GM19238 (cell line): Measurements from ENCODE around the gene ELFN1.

Source experiments
- DNase-seq: peaks from one replicate; pipeline ENCODE4 v3.0.0; 2011; ENCODE audit warnings: low spot score; ENCODE audit not compliant: insufficient read length

Gene ELFN1

DNA sequence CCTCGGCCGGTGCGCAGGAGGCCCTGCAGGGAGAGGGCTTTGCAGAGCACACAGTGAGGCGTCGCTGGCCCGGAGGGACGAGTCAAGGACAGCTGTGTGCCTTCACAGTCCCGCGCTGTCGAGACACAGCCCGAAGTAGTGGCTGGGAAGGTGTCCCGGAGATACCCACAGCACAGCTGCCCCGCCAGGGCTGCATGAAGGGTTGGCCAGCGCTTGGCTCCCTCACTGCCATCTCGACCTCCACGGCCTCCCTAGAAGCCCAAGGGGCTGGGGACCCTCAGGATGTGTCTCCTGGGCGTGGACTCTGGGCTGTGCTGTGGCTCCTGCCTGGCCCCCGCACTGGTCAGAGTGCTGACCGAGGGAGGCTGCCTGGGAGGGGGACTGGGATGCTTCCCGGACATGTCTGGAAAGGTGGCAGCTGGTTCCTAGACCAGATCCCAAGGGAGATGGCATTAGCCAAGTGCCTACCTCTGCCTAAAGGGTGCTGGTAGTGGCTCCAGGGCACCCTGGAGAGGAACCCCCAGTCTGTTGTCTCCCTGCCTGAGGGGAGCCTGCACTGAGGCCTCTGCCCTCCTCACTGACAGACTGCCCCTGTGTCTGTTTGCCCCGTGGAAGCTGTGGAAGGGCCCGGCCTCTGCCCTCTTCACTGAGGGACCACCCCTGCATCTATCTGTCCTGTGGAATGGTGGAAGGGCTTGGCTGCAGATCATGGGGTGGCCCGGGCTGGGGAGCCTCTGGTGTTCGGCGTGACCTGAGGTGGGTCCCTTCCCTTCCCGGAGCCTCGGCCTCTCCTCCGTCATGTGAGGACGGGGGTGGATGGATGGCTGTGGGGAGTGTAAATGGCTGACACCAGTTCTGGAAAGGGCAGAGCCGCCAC is 5.8 kb downstream of the ELFN1 start:
- DNase-seq, result no peak

- DNase-seq, result no peak
Measured at GRCh38 chr7:1676550-1677078, 6.5 kb downstream of the ELFN1 start.

DNA sequence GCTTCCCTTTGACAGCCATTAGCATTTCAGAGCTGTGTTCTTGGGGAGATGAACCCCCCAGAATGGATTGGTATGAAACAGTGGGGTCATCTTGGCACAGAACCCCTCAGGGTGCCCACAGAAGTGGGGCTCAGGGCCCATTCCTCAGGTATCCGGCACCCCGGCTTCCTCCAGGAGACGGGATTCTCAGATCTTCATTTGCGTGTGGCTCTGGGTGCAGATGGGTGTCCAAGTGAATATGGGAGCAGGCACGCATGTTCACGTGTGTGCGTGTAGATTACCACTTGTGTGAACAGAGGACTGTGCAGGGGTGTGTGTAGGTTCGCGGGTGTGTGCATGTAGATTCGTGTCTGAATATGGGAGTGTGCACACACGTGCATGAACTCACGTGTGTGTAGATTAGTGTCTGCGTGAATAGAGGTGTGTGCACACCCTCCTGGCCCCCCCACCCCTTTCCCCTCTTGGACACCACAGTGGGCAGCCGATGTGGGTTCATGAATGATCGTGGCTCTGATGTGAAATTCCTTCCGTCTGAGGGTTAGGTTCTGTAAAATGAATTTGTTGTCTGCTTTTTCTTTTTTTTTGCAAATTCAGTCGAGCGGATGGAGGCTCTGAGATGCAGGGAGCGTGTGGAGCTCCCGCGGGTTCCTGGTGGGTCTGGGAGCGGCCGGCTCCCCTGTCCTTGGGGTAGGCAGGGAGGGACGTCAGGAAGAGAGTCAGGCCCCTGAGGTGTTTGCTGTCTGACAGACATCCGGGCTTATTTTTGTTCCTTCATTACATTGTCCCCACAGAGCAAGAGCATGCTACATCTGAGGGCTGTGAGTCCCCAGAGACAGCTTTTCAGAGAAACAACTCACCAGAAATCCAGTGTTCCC is 7.4 kb downstream of the ELFN1 start:
- no peak for DNase-seq

DNA sequence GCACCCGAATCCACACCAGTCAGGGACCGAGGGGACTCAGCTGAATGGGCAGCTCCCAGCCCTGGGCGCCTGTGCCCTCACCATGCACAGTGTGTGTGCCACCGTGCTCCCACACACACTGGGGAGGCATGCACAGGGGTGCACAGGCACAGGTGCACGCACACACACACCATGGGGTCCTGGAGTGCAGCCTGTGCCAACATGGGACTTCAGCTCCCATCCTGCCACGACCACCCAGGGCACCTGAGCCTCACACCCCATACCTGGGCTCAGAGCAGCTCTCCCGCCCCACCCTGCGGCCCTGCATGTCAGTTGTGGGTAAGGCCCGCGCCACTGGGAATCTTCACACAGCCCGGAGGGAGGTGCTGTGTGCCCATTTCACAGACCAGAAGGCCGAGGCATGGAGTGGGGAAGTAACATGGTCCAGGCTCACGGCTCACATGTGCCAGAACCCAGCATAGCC is 8.0 kb downstream of the ELFN1 start:
- DNase-seq, result no peak

DNA sequence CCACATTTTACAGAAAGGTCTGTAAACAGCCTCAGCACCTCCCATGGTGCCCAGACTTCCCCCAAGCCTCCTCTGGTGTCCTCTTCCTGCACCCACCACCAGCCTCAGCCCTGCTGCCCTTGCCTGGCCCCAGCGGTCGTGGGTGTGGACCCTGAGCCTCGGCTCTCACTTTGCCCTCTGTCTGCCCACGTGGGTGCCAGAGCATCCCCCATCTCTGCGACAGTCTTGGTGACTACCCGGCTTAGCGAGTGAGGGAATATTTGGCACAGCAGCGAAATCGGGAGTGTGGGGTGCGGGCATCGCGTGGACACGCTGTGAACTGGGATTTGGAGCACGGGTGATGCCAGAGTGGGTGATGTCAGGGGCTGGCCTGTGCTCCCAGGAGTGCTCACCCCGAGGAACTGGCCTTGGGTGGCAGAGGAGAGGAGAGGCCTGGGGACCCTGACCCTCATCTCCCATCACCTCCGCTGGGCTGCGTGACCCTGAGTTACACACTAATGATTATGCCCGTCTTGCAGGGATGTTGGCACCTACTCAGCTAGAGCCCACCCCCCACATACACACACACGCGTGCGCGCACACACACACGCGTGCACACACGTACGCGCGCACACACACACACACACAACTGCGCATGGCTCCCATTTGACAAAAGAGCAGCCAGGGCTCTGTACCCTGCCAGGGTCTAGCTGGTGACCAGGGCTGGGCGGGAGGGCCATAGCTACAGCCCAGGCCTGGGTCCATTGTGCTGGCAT is 8.7 kb downstream of the ELFN1 start:
- no peak for DNase-seq

DNA sequence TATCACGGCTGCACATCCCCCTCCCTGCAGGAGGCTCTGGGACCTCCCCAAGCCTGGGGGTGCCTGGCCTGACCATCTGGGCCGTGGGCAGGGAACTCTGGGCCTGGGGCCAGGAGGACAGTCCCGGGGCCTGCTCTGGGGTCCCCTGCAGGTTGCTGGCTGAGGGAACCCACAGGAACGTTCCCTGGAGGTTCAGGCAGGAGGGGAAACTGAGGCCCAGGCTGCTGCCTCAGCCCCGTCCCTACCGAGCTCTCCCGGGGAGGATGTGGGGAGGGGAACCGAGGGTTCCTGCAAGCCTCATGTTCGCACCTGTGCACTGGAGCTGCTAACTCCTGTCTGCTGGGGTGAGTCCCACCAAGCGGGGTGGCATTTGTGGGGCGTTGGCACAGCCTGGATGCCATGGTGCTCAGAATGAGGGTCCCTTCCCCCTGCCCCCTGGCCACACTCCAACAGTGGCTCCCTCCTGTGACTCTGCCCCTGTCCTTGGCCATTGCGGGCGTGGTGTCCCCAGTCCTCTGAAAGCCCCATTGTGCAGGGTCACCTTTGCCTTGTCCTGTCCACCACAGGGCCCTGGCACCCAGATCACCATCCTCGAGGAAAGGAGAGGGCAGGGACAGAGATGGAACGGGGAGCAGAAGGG is 9.4 kb downstream of the ELFN1 start:
- DNase-seq, result no peak

GRCh38 chr7:1679966-1680730 is 10.1 kb downstream of the ELFN1 start:
- no peak for DNase-seq

DNA sequence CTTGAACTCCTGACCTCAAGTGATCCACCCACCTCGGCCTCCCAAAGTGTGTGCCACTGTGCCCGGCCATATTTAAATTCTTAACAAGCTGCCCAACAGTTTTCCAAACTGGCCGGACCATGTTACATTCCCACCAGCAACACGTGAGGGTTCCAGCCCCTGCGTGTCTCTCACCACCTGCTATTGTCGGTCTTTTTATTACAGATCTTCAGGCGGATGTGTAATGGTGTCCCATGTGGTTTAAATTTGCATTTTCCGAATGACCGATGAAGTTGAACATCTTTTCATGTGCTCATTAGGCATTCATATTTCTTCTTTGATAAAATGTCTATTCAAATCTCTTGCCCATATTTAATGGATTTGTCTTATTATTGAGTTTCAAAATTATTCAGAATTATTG is 11.5 kb downstream of the ELFN1 start:
- no peak for DNase-seq

DNA sequence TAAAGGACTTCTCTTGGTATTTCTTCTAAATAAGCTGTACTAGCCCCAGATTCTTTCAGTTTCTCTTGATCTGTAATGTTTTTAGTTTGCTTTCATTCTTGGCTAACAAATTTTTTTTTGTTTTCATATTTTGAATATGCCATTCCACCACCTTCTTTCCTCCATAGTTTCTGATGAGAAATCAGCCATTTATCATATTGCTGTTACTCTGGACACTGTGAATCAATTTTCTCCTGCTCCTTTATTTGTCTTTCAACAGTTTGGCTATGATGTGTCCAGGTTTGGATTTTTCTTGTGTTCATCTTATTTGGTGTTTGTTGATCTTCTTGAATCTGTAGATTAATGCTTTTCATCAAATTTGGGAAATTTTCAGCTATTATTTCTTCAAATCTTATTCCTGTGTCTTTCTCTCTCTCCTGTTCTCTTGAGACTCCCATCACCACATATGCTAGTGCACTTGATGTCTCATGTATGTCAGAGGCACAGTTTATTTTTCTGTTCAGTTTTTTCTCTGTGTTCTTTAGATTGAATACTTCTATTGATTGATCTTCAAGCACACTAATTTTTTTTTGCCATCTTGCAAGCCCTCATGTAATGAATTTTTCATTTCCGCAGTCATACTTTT is 15.0 kb downstream of the ELFN1 start:
- no peak for DNase-seq

- no peak for DNase-seq
Measured at GRCh38 chr7:1688542-1688941, 18.5 kb downstream of the ELFN1 start.

- DNase-seq, result no peak
Measured at GRCh38 chr7:1689311-1689710, 19.2 kb downstream of the ELFN1 start.

GRCh38 chr7:1690359-1690958 is 20.4 kb downstream of the ELFN1 start:
- no peak for DNase-seq

DNA sequence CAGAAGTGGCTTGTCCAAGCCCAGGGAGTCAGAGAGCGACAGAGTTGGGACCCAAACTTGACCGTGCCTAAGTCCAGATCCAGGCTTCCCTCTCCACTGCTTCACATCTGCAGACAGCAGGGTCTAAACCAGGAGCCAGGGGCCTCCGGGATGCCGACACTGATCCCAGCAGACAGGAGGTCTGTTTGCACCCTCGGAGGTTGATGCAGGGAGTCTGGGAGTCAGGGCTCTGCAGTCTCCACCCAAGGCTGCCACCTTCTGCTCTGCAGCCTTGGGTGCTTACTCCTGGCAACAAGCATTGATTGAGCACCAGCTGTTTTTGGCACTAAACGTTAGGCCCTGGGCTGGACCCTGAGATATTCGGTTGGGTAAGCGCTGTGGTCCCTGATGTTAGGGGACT is 21.0 kb downstream of the ELFN1 start:
- no peak for DNase-seq

DNA sequence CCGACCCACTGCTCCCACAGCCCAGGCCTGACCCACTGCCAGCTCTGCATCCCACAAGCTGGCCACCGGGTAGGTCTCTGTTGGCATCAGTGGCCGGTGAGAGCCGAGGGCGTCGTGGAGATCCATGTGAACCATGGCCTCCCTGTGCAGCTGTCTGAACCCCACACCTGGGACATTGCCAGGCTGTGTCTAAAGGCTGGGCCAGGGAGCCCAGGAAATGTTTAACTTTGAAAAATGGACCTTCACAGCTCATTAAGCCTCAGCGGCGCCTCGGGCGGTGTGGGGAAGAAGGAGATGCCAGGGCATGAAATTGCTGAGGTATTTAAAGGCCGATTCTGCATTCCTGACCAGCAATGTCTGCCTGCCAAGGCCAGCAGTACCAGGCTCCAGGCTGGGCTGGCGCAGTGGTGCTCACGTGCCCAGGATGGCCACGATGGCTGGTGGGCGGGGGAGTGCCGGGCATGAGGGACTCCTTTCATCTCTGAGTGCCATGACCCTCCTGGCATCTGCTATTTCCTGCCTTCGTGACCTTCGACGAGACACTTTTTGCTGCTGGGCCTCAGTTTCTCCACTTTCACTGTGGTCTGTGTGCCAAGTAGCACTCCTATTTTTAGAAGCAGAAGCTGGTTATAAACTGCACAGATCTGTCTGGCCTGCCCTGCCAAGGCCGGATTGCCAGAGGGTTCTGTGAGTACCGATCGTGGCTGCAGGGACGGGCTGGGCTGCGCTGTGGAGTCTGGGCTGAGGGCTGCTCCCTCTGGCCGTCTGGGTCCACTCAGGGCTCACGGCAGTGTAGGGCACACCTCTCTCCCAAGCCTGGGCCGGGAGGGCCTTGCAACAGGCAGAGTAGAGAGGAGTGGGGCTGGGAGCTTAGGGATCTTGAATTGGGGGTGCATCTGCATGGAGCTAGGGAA is 21.8 kb downstream of the ELFN1 start:
- DNase-seq, result no peak

- no peak for DNase-seq
Measured at GRCh38 chr7:1692515-1693418, 22.7 kb downstream of the ELFN1 start.

DNA sequence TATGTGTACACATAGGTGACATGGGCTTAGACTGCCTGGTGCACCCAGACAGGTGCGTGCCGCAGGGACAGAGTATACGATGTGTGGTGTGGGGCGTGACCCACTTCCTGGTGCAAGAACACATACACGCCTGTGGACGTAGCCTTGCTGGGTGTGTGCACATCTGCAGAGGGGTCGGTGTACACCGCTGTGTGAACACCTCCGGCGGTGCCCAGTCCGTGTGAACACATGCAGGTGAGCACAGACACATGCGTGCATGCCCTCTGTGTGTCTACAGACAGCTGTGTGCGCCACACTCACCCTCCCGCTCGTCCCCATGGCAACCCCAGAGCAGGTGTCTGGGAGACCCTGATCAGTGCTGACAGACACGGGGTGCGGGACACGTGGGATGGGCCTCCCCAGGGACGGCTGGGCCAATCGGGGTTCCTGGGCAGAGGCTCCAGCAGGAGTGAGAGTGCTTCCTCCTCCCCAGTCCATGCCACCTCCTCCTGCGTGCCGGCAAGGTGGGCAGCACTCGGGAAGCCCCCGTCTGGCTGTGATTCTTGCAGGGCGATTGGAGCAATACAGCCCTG is 23.4 kb downstream of the ELFN1 start:
- no peak for DNase-seq

DNA sequence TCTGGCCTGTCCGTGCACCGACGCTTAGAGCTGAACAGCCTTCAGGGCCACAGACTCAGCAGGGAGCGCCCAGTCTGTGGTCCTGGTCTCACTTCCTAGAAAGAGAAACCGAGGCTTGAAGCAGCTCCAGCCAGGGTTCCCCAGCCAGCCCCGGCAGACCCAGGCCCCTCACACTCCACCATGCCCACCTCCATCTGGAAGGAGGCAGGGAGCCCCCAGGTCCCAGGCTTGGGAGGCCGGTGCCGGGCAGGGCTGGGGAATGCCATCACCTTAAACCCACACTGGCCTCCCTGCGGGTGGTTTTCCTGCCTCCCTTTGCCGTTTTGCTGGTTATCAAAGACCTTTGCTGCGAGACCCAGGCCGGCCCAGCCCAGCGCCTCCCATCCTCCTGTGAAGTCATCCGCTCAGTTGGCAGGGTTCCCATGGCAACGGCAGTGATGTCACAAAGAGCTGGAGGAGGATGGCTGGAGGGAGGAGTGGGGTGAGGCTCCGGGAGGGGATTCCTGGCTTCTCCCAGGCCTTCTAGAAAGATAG is 24.0 kb downstream of the ELFN1 start:
- DNase-seq, result no peak
